GM18498 (cell line): ENCODE results near the gene SKP2.
"Not testable (repeated sequence)": the region's sequence is repeated elsewhere in the genome, so short reads cannot be mapped to it uniquely, and the experiment has no call there.

Experiments used
- ATAC-seq: cut with Tn5 transposase; IDR thresholded peaks from one replicate; pipeline ENCODE4 v1.9.1; 2021; ENCODE audit warnings: mild to moderate bottlenecking, moderate library complexity; ENCODE audit not compliant: unreplicated experiment

The SKP2 gene

DNA sequence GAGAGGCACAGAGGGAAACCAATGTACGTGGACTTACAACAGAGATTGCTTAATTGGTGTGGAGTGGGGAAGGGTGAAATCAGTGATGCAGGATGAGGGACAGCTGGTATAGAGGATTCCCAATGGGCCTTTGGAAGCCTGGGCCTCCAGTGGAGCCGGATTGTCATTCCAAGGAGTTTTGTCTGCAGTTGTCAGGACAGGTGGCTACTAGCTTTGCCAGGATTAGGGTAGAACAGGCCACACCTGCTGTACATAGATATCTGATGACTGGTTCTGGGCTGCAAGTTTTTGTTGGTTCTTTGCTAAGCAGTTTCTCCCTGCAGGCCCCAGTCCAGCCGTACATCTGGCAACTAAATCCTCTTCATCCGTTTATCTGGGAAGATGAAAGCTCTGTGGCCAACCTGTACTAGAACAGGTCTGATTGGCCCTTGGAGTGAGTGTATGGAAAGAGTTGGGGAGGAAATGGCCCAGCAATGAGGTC lies 4.2 kb downstream of the SKP2 start:
- no peak for ATAC-seq

DNA sequence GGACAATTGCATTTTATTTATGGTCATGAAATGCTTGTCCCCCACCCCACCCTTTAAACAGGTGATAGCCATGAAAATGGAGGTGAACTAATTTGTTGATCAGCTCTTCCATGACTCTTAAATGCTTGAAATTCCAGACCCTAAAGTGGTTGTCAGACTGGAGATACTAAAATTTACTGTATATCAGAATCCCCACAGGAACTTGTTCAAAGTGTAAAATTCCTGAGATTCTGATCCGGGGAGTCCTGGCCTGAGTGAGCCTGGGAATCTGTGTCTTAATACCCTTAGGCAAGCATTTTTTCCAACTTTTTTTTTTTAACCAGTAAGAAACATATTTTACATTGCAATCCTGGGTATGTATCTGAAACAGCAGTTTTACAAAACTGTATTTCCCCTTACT lies 4.7 kb downstream of the SKP2 start:
- ATAC-seq: no peak

DNA sequence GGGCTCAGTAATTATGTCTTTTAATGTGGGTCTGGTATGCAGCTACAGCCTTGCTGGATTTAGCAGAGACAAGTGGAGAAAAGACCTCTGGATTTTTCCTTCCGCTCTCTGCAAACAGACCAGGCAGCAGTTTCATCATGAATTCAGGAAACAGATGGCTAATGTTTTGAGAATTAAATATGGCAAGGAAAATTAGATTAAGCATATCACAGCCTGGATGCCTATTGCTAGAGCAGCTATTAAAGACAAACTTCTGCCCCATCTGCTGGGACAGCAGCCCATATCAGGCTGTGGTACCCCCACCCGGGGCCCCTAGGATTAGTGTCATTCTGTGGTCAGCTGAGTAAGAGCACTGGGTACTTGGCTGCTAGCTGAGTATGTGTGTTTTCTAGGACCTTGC lies 6.2 kb downstream of the SKP2 start:
- no peak for ATAC-seq

DNA sequence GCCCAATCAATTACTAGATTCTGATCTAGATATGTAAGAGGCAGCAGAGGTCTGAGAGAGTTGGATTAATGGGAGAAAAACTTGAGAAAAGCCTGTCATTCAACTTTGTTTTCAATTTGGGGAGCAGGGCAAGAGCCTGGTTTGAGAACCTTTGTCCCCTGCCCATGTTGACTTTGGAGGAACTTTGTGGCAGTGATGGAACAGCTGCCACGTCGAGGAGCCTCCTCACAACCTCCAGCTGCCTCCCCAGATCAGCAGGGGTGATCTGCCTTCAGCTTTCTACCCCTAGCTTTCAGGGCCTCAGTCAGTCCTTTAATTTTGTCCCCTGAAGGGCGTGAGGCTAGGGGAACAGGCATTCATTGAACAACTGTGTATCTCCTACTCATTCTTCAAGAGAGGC lies 8.7 kb downstream of the SKP2 start:
- ATAC-seq: no peak

DNA sequence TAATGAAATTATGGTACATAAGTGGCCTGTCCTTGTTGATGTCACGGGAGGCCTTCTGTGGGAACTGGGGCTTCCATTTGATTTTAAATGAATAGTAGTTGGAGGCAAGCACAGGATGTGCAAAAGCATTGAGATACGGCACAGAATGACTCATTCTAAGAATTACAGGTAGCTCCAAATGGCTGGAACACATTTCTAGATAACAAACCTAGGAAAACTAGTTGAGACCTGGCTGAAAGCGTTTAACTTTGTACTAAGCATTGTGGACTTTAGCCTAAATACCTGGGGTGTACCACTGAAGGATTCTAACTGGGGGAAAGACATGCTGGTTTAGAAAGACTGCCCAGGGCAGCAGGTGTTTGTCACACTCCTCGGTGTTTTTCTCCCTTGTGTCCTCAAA lies 9.4 kb downstream of the SKP2 start:
- ATAC-seq: no peak

DNA sequence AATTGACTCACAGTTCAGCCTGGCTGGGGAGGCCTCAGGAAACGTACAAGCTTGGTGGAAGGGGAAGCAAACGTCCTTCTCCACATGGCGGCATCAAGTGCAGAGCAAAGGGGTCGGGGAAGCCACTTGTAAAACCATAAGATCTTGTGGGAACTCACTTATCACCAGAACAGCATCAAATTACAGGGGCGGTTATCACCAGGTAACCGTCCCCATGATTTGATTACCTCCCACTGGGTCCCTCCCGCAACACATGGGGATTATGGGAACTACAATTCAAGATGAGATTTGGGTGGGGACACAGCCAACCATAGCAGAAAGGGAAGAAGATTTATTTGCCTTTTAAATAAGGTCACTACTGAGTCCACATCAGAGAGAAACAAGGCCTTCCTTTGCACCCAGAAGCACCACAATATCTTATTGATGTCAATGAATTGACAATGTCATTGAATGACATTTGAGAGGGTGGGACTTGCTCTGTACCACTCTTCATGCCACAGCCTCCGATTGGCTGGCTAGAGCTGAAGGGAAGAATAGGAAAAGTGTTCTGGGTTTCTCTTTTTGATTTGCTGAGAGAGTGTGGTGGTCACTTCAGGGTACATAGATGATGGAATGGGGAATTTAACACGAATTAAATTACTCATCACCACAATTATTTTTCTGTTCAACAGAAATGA lies 11.0 kb downstream of the SKP2 start:
- ATAC-seq: no peak

DNA sequence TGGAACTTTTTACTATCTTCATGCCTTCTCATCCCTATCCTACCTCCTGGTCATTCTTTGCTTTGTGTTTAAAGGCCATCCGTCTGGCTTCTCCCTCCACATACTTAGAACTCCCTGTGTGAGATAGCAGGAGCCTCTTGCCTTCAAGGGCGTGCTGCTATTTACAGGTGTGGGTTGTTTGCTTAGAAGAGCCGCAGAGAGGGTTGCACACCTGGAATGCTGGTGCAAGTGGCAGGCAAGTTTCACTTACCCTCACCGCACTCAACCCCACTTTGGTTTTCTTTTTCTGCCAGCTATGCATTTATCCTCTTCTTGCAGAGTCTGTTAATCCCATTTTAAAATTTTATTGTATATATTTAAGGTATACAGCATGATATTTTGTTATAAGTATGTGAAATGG lies 12.6 kb downstream of the SKP2 start:
- ATAC-seq: no peak

DNA sequence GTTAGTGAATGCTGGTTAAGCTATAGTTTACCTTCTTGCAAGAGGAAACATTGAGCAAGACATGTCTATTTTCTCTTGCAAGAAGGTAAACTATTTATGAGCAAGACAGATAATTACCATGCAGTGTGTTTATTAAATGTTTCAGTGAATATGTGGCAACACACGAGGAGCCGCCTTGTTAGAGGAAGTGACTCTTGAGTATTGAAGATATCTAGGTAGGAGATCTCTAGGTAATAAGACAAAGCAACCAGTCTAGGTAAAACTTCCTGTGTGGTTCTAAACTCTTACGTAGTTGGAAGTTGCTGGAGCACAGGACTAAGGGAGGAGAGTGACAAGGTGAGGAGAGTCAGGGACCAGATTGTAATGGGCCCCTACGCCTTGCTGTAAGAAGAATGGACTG lies 16.8 kb downstream of the SKP2 start:
- ATAC-seq: no peak

DNA sequence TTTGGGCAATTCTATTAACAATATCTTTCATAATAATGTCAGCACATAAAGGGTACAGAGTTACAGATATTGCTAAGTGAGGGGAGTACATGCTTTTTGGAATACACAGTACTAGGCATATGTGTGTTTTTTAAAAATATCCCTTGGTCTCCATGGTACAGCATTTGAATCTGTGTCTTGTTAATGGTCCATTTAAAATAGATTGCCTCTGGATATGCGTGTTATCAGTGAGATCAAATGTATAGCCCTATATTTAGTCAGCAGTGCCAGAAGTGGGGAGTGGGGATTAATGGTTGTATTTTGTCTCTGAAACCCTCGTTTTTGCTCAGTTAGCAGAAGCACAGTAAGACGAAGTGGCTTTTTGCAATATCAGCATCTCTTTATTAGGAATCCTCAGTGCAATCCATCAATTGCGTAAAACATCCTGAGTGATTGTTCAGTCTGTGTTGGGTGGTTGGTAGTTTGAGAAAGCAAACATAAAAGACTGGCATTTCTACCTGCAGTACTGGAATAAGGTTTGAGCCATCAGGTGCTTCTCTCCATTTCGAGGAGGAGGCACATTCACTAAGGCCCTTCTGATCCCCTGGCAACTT lies 19.0 kb downstream of the SKP2 start:
- no peak for ATAC-seq

DNA sequence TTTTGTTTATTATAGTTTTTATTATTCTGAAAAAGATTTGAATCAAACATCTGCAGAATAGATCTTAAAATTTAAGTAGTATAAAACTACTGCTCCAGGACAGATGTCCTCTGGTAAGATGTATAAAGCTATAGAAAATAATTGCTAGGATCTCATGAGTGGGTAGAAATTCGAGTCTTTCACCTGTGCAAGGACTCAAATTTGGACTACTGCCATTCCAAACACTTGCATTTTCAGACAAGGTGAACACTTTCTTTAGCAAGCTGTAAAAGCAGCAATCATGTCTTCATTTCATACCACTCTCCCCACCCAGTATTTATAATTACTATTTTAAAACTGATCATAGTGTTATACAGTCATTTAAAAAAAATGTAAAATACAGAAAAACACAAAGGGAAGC lies 20.7 kb downstream of the SKP2 start:
- no peak for ATAC-seq

DNA sequence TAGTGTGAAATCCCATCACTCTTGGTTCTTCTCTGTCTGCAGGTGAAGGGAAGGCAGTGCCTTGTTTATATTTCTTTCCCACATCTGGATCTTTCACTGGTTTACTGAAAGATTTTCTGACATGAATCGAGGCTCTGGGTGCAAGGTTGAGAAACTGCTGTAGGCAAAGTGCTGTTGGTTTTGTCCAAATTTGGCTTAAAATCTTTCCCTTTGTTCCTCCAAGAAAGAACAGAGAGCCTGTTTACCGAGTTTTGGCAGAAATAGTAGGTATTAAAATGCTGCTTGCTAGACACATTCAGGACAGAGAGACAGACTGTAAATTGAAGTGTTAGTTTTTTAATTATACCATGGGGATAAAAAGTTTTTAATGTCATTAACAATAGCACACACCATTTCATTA lies 21.5 kb downstream of the SKP2 start:
- no peak for ATAC-seq

DNA sequence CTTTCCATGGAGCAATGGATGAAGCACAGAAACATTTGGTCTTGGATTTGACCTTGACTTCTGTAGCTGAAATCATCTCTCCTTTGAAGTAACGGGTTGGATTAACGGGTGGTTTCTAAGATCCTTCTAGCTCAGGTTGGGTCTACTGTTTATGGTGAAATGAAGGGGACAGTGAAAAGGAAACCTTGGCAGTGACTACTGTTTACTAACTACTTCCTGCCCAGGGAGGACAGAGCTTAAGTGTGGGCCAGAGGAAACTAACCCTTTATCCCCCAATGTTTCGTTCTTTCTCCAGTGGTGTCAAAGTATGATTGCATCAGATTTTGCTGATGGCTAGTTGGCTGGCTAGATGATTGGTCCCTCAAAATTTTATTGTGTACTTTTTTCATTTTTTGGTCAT lies 22.2 kb downstream of the SKP2 start:
- no peak for ATAC-seq

DNA sequence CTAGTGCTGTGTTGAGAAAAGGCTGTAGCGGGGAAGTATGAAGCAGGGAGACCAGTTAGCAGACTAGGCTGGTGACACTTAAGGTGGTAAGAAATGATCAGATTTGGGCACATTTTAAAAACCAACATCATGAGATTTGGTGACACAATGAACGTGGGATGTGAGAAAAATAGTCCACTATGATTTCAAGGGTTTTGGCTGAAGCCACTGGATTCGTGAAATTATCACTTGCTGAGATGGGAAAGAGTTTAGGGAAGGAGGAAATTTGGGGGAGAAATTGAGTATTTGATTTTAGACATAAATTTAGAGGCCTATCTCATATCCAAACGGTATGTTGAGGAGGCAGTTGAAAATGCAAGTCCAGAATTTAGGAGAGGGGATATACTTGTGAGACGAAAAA lies 23.1 kb downstream of the SKP2 start:
- no peak for ATAC-seq

DNA sequence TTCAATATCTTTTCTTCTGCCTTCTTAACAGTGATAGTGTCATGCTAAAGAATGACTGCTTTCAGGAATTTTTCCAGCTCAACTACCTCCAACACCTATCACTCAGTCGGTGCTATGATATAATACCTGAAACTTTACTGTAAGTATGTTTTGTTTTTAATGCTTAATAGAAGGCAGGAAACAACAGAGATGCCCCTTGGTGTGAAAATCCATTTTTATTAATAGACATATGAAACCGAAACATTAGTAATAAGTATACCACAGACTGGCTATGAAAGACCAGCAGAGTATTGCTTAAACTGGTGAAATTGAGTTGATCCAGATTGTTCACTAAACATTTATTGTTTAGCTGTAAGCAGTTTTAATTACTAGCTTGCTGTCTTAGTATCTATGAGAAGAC lies 25.2 kb downstream of the SKP2 start:
- ATAC-seq: peak; percentile 98

DNA sequence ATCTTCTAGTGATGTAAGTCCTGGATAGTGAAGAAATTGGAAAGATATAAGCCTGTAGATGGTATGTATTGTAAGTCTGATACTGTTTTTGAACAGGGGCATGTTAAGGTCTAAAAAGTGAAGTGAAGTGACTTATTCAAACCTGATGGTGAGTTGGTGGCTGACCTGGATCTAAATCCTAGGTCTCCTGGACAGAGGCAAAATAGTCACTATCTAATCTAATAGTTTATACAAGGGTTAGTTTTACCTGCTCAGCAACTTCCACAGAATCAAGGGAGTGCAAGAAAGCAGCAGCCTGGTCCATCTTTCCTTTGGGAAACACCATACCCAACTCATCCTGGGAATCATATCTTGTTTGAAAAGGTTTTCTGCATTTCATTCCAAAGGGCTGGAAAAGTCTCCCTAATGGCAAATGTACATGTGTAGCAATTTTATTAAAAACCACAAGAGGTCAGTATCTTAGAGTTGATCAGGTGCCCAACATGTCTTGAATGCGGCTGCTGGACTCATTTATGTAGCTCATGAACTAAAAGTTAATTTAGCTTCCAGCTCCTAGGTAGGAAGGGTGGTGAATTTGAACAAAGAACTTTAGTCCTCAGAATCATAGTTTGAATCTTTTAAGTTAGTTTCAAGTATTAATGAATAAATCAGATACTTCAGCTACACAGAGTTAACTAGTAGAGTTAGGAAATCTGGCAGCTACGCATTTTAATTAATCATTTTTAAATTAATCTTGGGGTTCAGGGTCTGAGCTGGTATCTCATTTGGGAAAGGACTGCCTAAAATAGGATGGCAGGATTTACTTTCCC lies 26.0 kb downstream of the SKP2 start:
- ATAC-seq: peak; percentile 11

DNA sequence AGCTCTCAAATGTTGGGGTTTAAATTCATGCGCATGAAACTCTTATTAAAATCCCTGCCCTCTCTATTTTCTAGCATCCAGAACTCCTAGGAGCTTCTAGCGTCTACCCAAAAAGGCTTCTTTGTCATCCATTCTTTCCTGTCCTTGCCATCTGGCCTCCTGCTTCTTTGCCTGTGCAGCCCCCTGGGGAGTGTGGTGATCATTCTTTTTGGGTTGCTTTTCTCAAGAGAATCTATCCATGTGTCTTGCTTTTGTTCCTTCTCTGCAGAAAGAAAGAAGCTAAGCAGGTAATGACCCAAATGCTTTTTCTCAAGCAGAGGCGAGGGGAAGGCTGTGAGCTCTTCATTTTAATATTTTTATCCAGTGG lies 26.6 kb downstream of the SKP2 start:
- ATAC-seq: no peak

DNA sequence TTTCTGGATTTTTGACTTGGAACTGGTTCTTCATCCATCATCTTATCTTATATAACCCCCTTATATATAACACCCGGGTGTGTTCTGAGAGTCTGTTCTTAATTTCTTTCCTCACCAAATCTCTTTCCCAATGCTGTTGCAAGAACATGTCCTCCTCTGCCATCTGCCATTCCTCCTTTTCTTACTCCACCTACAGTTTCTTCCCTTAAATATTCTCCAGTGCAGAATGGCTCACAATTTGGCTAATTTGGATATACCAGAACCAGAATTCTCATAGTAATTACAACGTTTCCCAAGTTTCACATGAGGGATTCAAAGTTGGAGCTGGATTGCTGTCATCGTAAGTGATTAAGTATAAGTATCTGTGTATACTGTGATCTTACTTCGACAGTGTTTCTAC lies 28.0 kb downstream of the SKP2 start:
- no peak for ATAC-seq

DNA sequence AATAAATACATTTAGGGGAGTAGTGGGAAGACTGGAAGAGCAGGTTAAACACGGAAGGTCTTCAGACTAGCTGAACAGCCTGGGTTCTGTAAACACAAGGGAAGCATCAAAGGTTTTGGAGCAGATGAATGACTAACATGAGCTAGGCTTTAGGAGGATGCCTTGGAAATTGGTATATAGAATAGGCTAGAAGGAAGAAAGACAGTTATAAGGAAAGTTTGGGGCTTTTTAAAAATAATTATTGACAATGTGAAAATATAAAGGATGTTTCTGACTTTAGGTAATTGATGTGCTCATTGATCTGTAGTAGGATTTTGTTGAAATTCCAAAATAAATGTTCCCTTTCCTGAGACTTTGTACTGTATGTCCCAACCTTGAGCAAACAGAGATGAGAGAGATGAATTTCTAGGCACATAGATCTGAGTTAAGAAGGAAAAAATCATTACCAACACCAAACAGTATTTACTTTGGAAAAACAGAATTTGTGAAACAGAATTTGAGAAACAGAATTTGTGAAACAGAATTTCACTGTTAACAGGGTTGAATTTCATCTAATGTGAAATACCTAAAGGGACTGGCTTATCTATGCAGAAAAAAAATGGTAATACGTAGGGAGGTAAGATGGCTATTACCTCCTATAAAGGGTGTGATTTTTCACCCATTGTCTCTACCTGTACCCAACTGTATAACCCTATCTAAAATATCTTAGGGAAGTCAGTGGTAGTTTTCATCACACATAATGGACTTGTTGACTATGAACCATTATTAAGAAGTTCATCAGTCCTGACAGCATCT lies 28.8 kb downstream of the SKP2 start:
- no peak for ATAC-seq

DNA sequence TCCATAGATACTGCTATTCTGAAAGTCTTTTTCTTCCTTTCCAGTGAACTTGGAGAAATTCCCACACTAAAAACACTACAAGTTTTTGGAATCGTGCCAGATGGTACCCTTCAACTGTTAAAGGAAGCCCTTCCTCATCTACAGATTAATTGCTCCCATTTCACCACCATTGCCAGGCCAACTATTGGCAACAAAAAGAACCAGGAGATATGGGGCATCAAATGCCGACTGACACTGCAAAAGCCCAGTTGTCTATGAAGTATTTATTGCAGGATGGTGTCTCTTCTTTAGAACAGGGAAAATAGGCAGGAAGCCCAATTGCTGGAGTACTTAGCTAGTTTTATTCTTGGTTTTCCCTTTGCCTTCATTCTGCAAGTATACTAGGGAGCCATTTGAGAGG lies 29.9 kb downstream of the SKP2 start:
- ATAC-seq: no peak

DNA sequence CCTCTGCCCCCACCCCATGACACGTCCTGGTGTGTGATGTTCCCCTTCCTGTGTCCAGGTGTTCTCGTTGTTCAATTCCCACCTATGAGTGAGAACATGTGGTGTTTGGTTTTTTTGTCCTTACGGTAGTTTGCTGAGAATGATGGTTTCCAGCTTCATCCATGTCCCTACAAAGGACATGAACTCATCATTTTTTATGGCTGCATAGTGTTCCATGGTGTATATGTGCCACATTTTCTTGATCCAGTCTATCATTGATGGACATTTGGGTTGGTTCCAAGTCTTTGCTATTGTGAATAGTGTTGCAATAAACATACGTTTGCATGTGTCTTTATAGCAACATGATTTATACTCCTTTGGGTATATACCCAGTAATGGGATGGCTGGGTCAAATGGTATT lies 32.5 kb downstream of the SKP2 start:
- not testable (repeated sequence) for ATAC-seq

DNA sequence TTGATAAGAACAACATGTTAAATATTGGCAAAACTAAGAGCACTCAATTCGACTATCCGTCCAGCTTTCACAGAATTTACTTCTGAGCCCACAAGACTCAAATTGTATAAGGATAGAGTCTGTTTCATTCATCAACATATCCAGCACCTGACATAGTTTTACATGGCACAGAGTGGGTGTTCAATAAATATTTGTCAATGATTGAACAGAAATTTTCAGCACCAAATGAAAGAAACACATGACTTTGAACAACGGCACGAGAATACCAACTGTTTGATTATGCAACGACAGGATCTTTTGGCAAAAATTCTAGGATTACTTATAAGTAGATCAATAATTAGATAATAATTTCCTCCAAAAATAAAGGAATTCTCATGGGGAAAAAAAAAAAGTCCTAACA lies 41.8 kb downstream of the SKP2 start:
- no peak for ATAC-seq
